ENCODE measurements around the gene RPL38.
A peak's percentile ranks its signal among the peaks of the same experiment; 100 is the strongest.

RPL38 gene

DNA sequence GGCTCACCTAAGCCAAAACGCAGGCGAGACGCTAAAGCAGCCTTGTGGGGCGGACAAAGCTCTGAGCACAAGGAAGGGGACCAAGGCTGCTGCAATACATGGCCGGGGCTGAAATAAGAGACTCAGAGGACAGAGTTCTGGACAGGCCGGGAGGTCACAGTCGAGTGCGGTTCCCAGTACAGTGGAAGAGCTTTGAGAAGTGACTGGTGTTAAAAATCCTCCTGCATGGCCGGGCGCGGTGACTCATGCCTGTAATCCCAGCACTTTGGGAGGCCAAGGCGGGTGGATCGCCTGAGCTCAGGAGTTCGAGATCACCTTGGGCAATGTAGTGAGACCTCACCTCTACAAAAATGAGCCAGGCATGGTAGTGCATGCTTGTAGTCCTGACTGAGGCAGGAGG is 20.4 kb downstream of the RPL38 start:
- Histone ChIP-seq H4K20me1 (peaks cover 0 to 40% (median 15%) of the 10 kb centered on the region in 11 experiments; a peak in 13 of 22 replicates), H3K4me2 (no peak overlapping the region), H3K27me3 (no peaks in the 10 kb centered on the region), H3K36me3 (peaks cover 5 to 49% (median 26%) of the 10 kb centered on the region in 11 experiments; a peak in 16 of 22 replicates), H3K4me3 (no peak overlapping the region), H3K4me1 (peaks cover 0 to 20% (median 4%) of the 10 kb centered on the region in 10 experiments; a peak in 10 of 20 replicates), H3K9ac (no peak overlapping the region), H3K9me3 (replicated peaks in 1 of 11) (no peaks in the 10 kb centered on the region), H3K27ac (no peak overlapping the region)
- TF ChIP-seq Cebpa-rat (IDR thresholded peaks at IDR 0.05) = no peak

DNA sequence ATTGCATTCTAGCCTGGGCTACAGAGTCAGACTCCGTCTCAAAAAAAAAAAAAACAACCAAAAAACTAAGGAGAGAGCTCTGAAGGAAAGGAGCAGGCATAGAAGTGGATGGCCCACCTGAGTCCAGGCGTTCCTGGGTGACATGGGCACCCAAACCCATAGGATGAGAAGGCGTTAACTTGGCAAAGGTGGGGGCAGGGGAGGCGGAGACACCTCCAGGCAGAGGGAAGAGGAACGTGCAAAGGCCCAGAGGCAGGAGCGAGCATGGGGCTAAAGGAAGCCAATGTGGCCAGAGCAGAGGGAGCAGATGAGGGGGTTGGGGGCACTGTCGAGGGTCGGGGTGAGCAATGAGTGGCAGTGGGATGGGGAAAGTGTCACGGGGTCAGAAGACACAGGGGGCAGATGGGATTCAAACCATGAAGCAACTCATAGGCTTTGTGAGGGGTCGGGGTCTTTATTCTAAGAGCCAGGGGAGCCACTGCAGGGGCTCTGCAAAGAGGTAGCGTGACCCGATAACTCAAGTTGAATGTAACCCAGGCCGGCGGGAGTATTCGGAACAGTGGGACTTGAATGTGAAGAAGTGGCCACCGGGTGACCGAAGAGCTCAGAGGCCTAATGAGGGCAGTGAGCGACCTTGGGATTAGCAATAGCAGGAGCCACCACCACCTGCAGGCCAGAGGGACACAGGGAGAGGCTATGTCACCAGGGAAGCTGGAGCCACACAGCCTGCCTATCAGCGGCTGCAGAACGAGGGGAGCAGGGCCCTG is 21.7 kb downstream of the RPL38 start:
- Histone ChIP-seq H3K27me3 (no peaks in the 10 kb centered on the region), H3K9ac (no peak overlapping the region), H3K27ac (no peak overlapping the region), H4K20me1 (peaks cover 0 to 33% (median 11%) of the 10 kb centered on the region in 11 experiments; a peak in 13 of 22 replicates), H3K4me2 (peak overlapping the region in 1 of 11 experiments; percentile 80; a peak in 1 of 22 replicates), H3K36me3 (peaks cover 5 to 59% (median 26%) of the 10 kb centered on the region in 11 experiments; a peak in 17 of 22 replicates), H3K4me1 (peaks cover 0 to 14% (median under 1%) of the 10 kb centered on the region in 10 experiments; a peak in 9 of 20 replicates), H3K9me3 (replicated peaks in 1 of 11) (no peaks in the 10 kb centered on the region), H3K4me3 (no peak overlapping the region)
- TF ChIP-seq Cebpa-rat (IDR thresholded peaks at IDR 0.05) = no peak

DNA sequence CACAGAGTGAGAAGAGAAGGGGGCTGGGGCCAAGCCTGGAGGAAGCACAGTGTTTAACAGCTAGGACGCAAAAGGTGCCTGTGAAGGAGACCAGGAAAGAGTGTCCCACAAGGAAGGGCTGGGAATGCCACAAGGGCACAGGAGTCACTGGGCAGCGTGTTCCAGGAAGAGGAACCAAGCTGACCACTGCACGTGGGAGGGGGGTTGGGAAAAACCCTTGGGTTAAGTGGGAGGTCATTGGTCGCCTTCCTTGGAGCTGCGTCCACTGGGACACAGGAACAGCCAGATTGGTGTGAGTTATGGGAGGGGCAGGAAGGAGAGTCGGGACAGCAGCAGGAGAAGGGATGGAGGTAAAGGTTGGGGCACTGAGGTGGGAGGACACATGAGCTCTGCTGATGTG is 22.8 kb downstream of the RPL38 start:
- no peak for TF ChIP-seq Cebpa-rat (IDR thresholded peaks at IDR 0.05)
- Histone ChIP-seq H3K36me3 (peaks cover 15 to 70% (median 34%) of the 10 kb centered on the region in 11 experiments; a peak in 17 of 22 replicates), H3K4me3 (no peak overlapping the region), H3K4me2 (peak overlapping the region in 2 of 11 experiments; percentile 44 to 80; a peak in 5 of 22 replicates), H3K9me3 (replicated peaks in 1 of 11) (no peaks in the 10 kb centered on the region), H3K4me1 (peaks cover 0 to 12% (median 0%) of the 10 kb centered on the region in 10 experiments; a peak in 6 of 20 replicates), H3K27ac (no peak overlapping the region), H3K9ac (no peak overlapping the region), H4K20me1 (peaks cover 0 to 25% (median 5%) of the 10 kb centered on the region in 11 experiments; a peak in 9 of 22 replicates), H3K27me3 (no peaks in the 10 kb centered on the region)

DNA sequence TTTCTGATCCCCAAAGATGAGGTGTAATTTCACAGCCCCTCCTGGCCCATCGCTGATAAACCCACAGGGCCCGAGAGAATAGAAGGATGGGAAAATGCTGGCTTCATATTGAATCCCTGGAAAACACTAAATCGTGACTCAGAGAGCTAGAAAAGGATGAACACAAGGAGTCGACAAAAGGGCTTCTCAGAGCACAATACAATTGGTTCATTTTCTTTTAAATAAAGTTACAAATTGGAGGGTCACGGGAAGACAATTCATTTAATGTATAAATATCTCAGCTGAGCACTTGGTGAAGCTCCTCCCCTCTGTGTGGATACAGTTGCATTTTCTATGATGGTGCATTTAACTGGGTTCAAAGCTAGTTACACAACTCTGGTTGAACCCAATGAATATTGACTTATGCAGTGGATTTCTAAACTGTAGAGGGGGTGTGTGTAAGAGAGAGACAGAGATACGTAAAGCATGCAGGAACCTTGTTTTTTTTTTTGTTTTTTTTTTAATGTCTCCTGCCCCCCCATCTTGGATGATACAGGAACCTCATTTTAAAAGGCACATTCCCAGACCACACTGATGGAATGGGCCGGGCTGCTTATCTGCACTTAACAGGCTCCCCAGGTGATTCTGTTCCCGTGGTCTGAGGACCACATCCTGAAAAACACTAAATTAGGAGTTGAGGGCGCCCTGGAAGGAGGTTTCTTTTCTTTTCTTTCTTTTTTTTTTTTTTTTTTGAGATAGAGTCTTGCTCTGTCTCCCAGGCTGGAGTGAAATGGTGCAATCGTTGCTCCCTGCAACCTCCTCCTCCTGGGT is 24.0 kb downstream of the RPL38 start:
- no peak for TF ChIP-seq Cebpa-rat (IDR thresholded peaks at IDR 0.05)
- H3K4me2 ChIP-seq = no peak overlapping the region
- H3K36me3 ChIP-seq = peaks cover 20 to 78% (median 42%) of the 10 kb centered on the region in 11 experiments; a peak in 18 of 22 replicates
- no peak overlapping the region for H3K27ac ChIP-seq
- no peak overlapping the region for H3K4me3 ChIP-seq
- no peaks in the 10 kb centered on the region for H3K27me3 ChIP-seq
- H3K4me1 ChIP-seq = peaks cover 0 to 17% (median 0%) of the 10 kb centered on the region in 10 experiments; a peak in 6 of 20 replicates
- peaks cover 0 to 18% (median 0%) of the 10 kb centered on the region in 11 experiments; a peak in 5 of 22 replicates for H4K20me1 ChIP-seq
- no peaks in the 10 kb centered on the region for H3K9me3 ChIP-seq (replicated peaks in 1 of 11)
- no peak overlapping the region for H3K9ac ChIP-seq

DNA sequence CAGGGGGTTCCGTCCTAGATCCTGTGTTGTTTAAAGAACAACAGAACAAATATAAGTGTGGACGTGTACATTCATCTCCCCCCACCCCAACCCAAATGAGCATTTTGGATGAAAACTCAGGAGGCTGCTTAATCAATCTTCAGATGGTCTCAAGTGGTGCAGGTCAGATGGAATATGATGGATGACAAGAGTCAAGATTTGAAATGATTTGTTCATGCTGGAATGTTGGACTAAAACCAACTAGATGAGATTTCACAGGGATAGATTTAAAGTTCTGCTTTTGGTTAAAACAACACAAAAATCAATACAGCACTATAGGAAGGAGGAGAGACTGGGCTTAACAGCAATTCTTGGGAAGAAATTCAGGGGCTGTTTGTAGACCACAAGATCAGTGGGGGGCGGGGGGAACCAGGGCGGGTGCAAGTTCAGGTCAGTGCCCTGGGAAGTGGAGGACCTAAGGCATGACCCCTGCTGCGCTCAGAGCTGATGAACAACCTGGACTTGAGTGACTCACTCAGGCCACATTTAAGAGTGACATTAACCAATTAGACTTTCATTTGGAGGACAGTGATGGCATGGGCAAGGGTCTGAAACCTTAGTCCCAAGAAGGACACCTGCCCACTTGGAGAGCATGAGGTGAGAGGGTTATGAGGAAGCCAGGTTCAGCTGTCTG is 25.0 kb downstream of the RPL38 start:
- Histone ChIP-seq H3K27me3 (no peaks in the 10 kb centered on the region), H3K4me1 (peaks cover 1 to 25% (median 3%) of the 10 kb centered on the region in 10 experiments; a peak in 17 of 20 replicates), H3K4me3 (no peak overlapping the region), H3K9me3 (replicated peaks in 1 of 11) (no peaks in the 10 kb centered on the region), H3K4me2 (no peak overlapping the region), H3K36me3 (peaks cover 19 to 76% (median 35%) of the 10 kb centered on the region in 11 experiments; a peak in 17 of 22 replicates), H4K20me1 (peaks cover 0 to 18% (median 0%) of the 10 kb centered on the region in 11 experiments; a peak in 4 of 22 replicates), H3K9ac (no peak overlapping the region), H3K27ac (no peak overlapping the region)
- TF ChIP-seq Cebpa-rat (IDR thresholded peaks at IDR 0.05) = no peak

DNA sequence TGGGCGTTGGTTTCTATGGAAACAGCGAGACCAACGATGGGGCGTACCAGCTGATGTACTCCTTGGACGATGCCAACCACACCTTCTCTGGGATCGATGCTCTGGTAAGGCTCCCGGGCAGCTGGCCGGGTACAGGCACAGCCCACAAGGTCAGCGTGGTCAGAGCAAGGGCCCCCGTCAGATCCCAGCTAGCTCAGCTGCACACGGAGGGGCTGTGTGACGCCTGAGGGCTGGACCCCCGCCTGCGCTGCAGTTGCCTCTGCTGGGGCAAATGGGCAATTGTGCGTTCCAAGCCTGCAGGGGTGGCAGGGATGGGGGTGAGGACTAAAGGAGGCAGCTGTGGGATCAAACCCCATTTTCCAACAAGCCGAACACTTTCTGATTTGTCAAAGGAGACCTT is 27.4 kb downstream of the RPL38 start:
- no peaks in the 10 kb centered on the region for H3K27me3 ChIP-seq
- no peak for TF ChIP-seq Cebpa-rat (IDR thresholded peaks at IDR 0.05)
- H3K27ac ChIP-seq = no peak overlapping the region
- peaks cover 0 to 12% (median 0%) of the 10 kb centered on the region in 11 experiments; a peak in 4 of 22 replicates for H4K20me1 ChIP-seq
- H3K9ac ChIP-seq = no peak overlapping the region
- peaks cover 10 to 52% (median 19%) of the 10 kb centered on the region in 11 experiments; a peak in 16 of 22 replicates for H3K36me3 ChIP-seq
- H3K4me1 ChIP-seq = peaks cover 23 to 47% (median 26%) of the 10 kb centered on the region in 10 experiments
- H3K4me2 ChIP-seq = no peak overlapping the region
- no peak overlapping the region for H3K4me3 ChIP-seq
- no peaks in the 10 kb centered on the region for H3K9me3 ChIP-seq (replicated peaks in 1 of 11)

DNA sequence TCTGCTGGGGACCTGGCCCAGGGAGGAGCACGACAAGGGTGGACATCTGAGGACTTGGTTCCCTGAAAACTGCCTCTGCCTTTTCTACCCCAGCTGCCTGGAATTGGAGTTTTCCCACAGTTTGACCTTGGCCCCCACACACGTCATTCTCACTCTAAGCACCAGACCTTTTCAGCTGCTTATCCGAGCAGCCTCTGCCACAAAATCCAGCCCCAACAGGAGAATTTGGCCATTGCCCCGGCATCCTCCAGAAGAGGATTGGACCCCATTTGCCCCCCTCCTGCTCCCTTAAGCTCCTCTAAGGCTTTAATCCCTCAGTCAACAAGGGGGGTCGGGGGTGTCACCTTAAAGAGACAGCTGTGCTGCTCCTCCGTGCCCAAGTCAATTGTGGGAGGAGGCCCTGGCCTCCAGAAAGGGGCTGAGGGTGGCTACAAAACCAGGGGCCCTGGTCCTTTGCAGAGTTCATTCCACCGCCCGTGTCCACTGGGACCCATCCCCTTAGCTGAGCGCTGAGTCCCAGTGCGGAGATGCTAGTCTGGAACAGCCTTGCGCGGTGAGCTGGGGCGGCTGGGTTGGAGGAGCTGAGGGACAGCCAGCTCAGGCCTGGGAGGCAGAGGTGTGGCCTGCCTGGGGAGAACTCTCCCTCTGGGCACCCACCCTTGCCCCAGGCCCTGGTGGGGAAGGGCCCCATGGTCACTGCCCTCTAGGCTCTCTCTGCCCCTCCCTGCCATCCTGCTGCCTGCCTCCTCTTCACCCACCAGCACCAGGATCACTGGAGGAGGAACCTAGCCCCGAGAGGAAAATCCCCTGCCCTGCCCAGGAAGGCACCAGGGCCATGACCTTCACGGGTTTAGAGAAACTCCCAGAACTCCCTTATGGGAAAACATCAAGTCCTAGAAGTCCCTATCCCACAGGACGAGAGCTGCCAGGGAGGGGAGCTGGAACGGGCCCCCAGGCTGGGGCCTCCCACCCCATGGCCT is 28.7 kb downstream of the RPL38 start:
- Histone ChIP-seq H3K4me1 (peaks cover 23 to 45% (median 28%) of the 10 kb centered on the region in 10 experiments), H3K27ac (no peak overlapping the region; a peak in 1 of 22 replicates), H3K36me3 (peaks cover 11 to 52% (median 20%) of the 10 kb centered on the region in 11 experiments; a peak in 16 of 22 replicates), H3K9ac (peak overlapping the region in 1 of 11 experiments; percentile 47; a peak in 2 of 22 replicates), H4K20me1 (peaks cover 0 to 9% (median 0%) of the 10 kb centered on the region in 11 experiments; a peak in 2 of 22 replicates), H3K27me3 (no peaks in the 10 kb centered on the region), H3K9me3 (replicated peaks in 1 of 11) (no peaks in the 10 kb centered on the region), H3K4me2 (peak overlapping the region in 2 of 11 experiments; percentile 45 to 73; a peak in 4 of 22 replicates), H3K4me3 (no peak overlapping the region)
- no peak for TF ChIP-seq Cebpa-rat (IDR thresholded peaks at IDR 0.05)

Data from BLaER1 treated with 17β-estradiol and CSF1 and Interleukin-3, amounts not matched to agents 10 nM and 100 nM (cell line).